A172 (cell line): ENCODE measurements around the gene CD46. TPM values are rescaled to one million over a fixed set of nuclear protein-coding genes. Genes with fewer than 3 reads are reported as not detected.

ENCODE experiments used
- DNase-seq: peaks from one replicate; pipeline ENCODE4 v3.0.0-alpha.2; 2015; ENCODE audit warnings: low spot score
- total RNA-seq: library from RNA; depleted of rRNA; stranded (reverse); fragments of >200 nt; shearing (Covaris generic); gene quantifications from 2 replicates; pipeline ENCODE4 v1.2.3, GENCODE V29; 2014

The CD46 gene
- total RNA-seq, 1 experiment from 2014 or later: 134 TPM

- no peak for DNase-seq
Observed at GRCh38 chr1:207827488-207827830, 75.6 kb downstream of the CD46 start.

GRCh38 chr1:207828046-207828445, 76.2 kb downstream of the CD46 start:
- no peak for DNase-seq

- DNase-seq: peak; percentile 92
Observed at GRCh38 chr1:207828485-207829158, 76.8 kb downstream of the CD46 start.

- no peak for DNase-seq
Observed at GRCh38 chr1:207829576-207829975, 77.7 kb downstream of the CD46 start.

- no peak for DNase-seq
Observed at GRCh38 chr1:207830788-207831187, 78.9 kb downstream of the CD46 start.

GRCh38 chr1:207831517-207832327, 79.9 kb downstream of the CD46 start:
- peak; percentile 50 for DNase-seq

- no peak for DNase-seq
Observed at GRCh38 chr1:207832796-207833195, 80.9 kb downstream of the CD46 start.

GRCh38 chr1:207833381-207833780, 81.5 kb downstream of the CD46 start:
- DNase-seq: no peak

GRCh38 chr1:207833956-207834660, 82.3 kb downstream of the CD46 start:
- DNase-seq: no peak

GRCh38 chr1:207835958-207836357, 84.1 kb downstream of the CD46 start:
- no peak for DNase-seq

- no peak for DNase-seq
Observed at GRCh38 chr1:207836591-207837347, 84.9 kb downstream of the CD46 start.

- DNase-seq: no peak
Observed at GRCh38 chr1:207837673-207838072, 85.8 kb downstream of the CD46 start.

GRCh38 chr1:207838156-207839082, 86.6 kb downstream of the CD46 start:
- no peak for DNase-seq

GRCh38 chr1:207839083-207839413, 87.2 kb downstream of the CD46 start:
- no peak for DNase-seq

GRCh38 chr1:207840380-207840779, 88.5 kb downstream of the CD46 start:
- DNase-seq: no peak

GRCh38 chr1:207841293-207841692, 89.4 kb downstream of the CD46 start:
- no peak for DNase-seq

GRCh38 chr1:207841901-207842300, 90.0 kb downstream of the CD46 start:
- no peak for DNase-seq

- DNase-seq: no peak
Observed at GRCh38 chr1:207842506-207842905, 90.7 kb downstream of the CD46 start.

- DNase-seq: no peak
Observed at GRCh38 chr1:207844371-207844770, 92.5 kb downstream of the CD46 start.
